OCI-LY3 (cell line): Measurements from ENCODE around the gene MRPL40.

ENCODE experiments used
- H2AFZ ChIP-seq: fragments of 200-600, 300-600 bp; shearing (Covaris generic); 2 replicates; pipeline ENCODE4 v1.6.0; 2014; ENCODE audit warnings: antibody characterized with exemption, low read depth, low read length
- H3K27ac ChIP-seq: fragments of 200-600, 300-600 bp; sonication (generic); 2 replicates; pipeline ENCODE4 v1.5.1; 2014; ENCODE audit warnings: mild to moderate bottlenecking, low read length, moderate library complexity, mixed read lengths
- H3K27me3 ChIP-seq: fragments of 200-600, 300-600 bp; sonication (generic); 2 replicates; pipeline ENCODE4 v1.6.1; 2014; ENCODE audit warnings: low read depth, low read length, mixed read lengths
- H3K36me3 ChIP-seq: fragments of 200-600, 300-600 bp; sonication (generic); replicated peaks from 2 replicates; pipeline ENCODE3; 2014; ENCODE audit warnings: low read depth, low read length, mixed read lengths
- H3K4me1 ChIP-seq: fragments of 300-600, 200-600 bp; sonication (generic); 2 replicates; pipeline ENCODE4 v1.6.1; 2014; ENCODE audit warnings: low read length, mixed read lengths
- H3K4me2 ChIP-seq: fragments of 200-600, 300-600 bp; sonication (generic); 2 replicates; pipeline ENCODE4 v1.6.1; 2014; ENCODE audit warnings: low read length, mixed read lengths
- H3K4me3 ChIP-seq: fragments of 300-600, 200-600 bp; sonication (generic); 2 replicates; pipeline ENCODE4 v1.5.1; 2014; ENCODE audit warnings: antibody characterized with exemption, mild to moderate bottlenecking, low read length, moderate library complexity
- H3K79me2 ChIP-seq: fragments of 300-600, 200-600 bp; shearing (Covaris generic); 2 replicates; pipeline ENCODE4 v1.6.1; 2014; ENCODE audit warnings: mild to moderate bottlenecking, low read length, mixed read lengths
- H3K9ac ChIP-seq: fragments of 300-600, 200-600 bp; shearing (Covaris generic); 2 replicates; pipeline ENCODE4 v1.6.0; 2014; ENCODE audit warnings: mild to moderate bottlenecking, low read length, moderate library complexity
- H3K9me3 ChIP-seq: fragments of 200-600, 300-600 bp; shearing (Covaris generic); 2 replicates; pipeline ENCODE4 v1.6.1; 2014; ENCODE audit warnings: low read length, mixed read lengths; ENCODE audit not compliant: insufficient read depth
- H4K20me1 ChIP-seq: fragments of 200-600, 300-600 bp; sonication (generic); 2 replicates; pipeline ENCODE4 v1.6.1; 2016; ENCODE audit warnings: low read length, mixed read lengths; ENCODE audit not compliant: insufficient read depth
- EZH2phosphoT487 ChIP-seq: fragments of 200-600 bp; shearing (Covaris generic); IDR thresholded peaks from 2 replicates; pipeline ENCODE4 v1.6.1; 2018; ENCODE audit warnings: antibody characterized with exemption, mixed run types, low read depth
- TF ChIP-seq, protein P1 (sequence below): fragments of 200-600, 300-600 bp; sonication (generic); IDR thresholded peaks from 2 replicates; pipeline ENCODE4 v1.5.1; 2014; ENCODE audit warnings: antibody characterized with exemption, low read length, low read depth

The MRPL40 gene

DNA sequence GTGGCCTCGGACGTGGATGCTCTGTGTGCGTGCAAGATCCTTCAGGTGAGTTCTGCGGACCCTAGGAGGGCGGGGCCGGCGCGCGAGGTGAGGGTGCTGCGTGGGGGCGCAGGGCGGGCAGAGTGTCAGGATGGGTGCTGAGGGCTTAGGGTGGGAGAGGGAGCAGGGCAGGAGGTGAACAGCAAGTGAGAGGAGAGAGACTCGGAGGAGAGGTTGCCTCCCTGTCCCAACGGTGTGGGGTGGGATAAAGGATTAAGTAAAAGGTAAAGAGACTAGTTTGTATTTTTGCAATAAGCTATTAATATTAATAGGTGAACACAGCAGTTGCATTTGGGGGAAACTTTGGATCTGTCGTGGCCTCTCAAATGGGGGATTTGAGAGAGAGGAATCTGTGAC is 47.8 kb downstream of the MRPL40 start:
- Histone ChIP-seq H2AFZ (peak overlapping the region; percentile 44; the same call in 1 of the 2 replicates), H3K79me2 (peaks cover 49% of the 10 kb centered on the region), H3K27ac (peak overlapping the region; percentile 31)

DNA sequence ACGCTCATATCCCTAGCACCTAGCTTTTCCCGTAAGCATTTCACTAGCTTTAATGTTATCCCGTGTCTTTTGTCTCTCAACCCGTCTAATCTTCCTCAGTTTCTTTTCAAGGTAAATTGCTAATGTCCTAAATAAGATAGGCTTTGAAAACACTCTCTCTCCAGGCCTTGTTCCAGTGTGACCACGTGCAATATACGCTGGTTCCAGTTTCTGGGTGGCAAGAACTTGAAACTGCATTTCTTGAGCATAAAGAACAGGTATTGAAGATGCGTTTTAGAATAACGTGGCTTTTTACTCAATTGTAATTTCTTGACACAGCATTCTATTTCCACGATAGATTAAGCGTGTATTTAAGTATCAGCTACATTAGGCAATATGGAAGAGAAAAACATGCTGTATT is 48.4 kb downstream of the MRPL40 start:
- Histone ChIP-seq H3K27ac (no peak overlapping the region), H2AFZ (no peak overlapping the region), H3K4me2 (peak overlapping the region; percentile 87), H3K9me3 (no peaks in the 10 kb centered on the region), H3K36me3 (peaks cover 35% of the 10 kb centered on the region), H3K27me3 (no peaks in the 10 kb centered on the region), H3K9ac (peak overlapping the region; percentile 70), H4K20me1 (peaks cover 17% of the 10 kb centered on the region), H3K4me3 (peak overlapping the region; percentile 85), H3K4me1 (peaks cover 18% of the 10 kb centered on the region), H3K79me2 (peaks cover 43% of the 10 kb centered on the region)
- TF ChIP-seq, protein P1, sequence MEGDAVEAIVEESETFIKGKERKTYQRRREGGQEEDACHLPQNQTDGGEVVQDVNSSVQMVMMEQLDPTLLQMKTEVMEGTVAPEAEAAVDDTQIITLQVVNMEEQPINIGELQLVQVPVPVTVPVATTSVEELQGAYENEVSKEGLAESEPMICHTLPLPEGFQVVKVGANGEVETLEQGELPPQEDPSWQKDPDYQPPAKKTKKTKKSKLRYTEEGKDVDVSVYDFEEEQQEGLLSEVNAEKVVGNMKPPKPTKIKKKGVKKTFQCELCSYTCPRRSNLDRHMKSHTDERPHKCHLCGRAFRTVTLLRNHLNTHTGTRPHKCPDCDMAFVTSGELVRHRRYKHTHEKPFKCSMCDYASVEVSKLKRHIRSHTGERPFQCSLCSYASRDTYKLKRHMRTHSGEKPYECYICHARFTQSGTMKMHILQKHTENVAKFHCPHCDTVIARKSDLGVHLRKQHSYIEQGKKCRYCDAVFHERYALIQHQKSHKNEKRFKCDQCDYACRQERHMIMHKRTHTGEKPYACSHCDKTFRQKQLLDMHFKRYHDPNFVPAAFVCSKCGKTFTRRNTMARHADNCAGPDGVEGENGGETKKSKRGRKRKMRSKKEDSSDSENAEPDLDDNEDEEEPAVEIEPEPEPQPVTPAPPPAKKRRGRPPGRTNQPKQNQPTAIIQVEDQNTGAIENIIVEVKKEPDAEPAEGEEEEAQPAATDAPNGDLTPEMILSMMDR: no peak
- TF ChIP-seq EZH2phosphoT487: no peak

More for the DNA sequence above, 47.8 kb downstream of the MRPL40 start:
- peak overlapping the region; percentile 70 for H3K9ac ChIP-seq
- H3K9me3 ChIP-seq: no peaks in the 10 kb centered on the region
- peak overlapping the region; percentile 85 for H3K4me3 ChIP-seq
- peaks cover 31% of the 10 kb centered on the region for H3K36me3 ChIP-seq
- peaks cover 20% of the 10 kb centered on the region for H4K20me1 ChIP-seq
- peak overlapping the region; percentile 87 for H3K4me2 ChIP-seq
- peaks cover 18% of the 10 kb centered on the region for H3K4me1 ChIP-seq
- TF ChIP-seq EZH2phosphoT487: no peak
- TF ChIP-seq, protein P1: no peak
- no peaks in the 10 kb centered on the region for H3K27me3 ChIP-seq

DNA sequence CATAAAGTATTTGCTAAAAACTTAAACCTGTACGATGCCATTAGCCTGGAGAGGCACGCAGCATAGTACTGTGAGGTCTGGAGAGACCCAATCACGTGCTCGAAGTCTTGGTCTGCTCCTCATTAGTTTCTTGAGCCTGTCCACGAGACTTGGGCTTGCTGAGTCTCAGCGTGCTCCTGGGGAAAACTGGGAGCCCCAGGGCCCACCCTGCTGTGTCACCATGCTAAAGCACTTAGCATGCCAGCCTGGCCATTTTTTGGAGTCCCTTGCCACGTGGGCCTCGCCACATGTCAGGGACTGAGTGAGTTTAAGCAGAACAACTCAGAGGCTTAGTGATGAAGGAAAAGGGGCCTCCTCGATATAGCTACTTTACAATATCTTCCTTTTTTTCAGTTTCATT is 50.0 kb downstream of the MRPL40 start:
- Histone ChIP-seq H3K79me2 (peaks cover 30% of the 10 kb centered on the region), H3K4me2 (no peak overlapping the region), H3K9me3 (no peaks in the 10 kb centered on the region), H3K4me1 (peaks cover 14% of the 10 kb centered on the region), H3K4me3 (no peak overlapping the region), H3K36me3 (peaks cover 37% of the 10 kb centered on the region), H2AFZ (no peak overlapping the region), H4K20me1 (peaks cover 10% of the 10 kb centered on the region), H3K27ac (no peak overlapping the region), H3K9ac (no peak overlapping the region), H3K27me3 (no peaks in the 10 kb centered on the region)
- no peak for TF ChIP-seq EZH2phosphoT487
- TF ChIP-seq, protein P1: no peak

DNA sequence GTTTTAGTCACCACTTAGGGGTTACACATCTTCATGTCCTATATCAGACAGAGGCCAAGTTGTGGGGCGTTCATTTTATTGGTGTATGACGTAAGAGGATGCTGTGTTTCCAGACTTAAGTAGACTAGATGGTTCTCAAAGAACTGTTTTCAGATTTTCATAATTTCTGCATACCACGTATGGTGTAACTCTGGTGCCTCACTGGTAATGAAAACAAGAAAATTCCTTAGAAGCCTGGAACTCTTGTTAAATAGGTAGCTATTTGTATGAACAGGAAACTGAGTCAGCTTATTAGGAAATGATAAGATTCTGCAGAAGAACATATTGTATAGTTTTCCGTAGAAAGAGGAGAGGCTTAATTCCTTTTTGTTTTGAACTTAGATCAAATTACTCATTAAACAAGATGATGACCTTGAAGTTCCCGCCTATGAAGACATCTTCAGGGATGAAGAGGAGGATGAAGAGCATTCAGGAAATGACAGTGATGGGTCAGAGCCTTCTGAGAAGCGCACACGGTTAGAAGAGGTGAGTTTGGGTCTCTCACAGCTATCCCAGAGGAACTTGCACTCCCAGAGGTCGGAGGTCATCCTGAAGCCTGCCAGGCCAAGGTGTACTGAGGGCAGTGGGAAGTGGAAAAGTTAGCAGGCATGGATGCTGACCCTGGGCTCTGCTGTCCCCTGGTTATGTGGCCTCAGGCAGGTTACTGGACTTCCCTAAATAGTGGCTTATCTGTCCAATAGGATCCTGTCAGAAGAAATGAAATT is 51.3 kb downstream of the MRPL40 start:
- H3K36me3 ChIP-seq: peaks cover 46% of the 10 kb centered on the region
- no peaks in the 10 kb centered on the region for H4K20me1 ChIP-seq
- no peaks in the 10 kb centered on the region for H3K27me3 ChIP-seq
- no peak overlapping the region for H3K9ac ChIP-seq
- peaks cover 17% of the 10 kb centered on the region for H3K79me2 ChIP-seq
- H3K27ac ChIP-seq: no peak overlapping the region
- no peak overlapping the region for H3K4me3 ChIP-seq
- H3K9me3 ChIP-seq: no peaks in the 10 kb centered on the region
- TF ChIP-seq EZH2phosphoT487: no peak
- TF ChIP-seq, protein P1: no peak
- H3K4me1 ChIP-seq: peaks cover 7% of the 10 kb centered on the region
- no peak overlapping the region for H3K4me2 ChIP-seq
- no peak overlapping the region for H2AFZ ChIP-seq
